ENCODE measurements around the gene LHFPL6.
"Not testable (repeated sequence)": the region's sequence is repeated elsewhere in the genome, so short reads cannot be mapped to it uniquely, and the experiment has no call there.

Gene LHFPL6

DNA sequence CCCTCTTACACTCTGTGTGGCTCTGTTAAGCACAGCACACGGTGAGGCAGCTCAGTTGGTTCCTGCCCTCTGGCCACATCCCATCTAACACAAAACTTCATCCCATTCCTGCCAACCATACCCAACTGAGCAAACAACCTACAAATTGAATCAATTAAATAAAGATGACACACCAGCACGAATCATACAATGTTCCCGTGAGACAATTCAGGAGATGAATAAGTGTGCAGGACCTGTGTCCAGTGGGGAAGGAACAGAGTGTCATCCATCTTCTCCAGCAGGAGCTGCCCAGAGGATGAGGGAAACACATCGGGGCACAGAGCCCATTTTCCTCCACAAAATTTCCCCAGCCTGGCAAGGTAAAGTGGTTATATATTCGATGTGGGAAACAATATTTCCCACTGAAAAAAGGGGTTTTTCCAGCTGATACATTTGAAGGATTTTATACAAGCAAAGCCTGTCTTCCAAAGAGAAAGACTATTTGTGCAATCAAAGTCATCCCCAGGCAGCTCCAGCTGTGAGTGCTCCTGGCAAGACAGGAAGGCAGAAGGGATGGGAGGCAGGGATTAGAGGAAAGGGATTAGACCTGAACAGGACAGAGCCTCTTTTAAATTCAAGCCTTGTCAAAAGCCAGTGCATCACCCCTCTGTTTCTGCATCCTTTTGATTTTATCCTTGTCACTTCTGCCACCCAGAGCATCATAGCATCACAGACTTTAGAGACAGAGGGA, 240.2 kb downstream of the LHFPL6 start:
- no peak for DNase-seq (ENCODE audit: low read depth in 2 of 3, low spot score in 2 of 3)

- no peak for DNase-seq (ENCODE audit: low read depth in 2 of 3, low spot score in 2 of 3)
Observed at GRCh38 chr13:39353988-39354387, 249.0 kb downstream of the LHFPL6 start.

DNA sequence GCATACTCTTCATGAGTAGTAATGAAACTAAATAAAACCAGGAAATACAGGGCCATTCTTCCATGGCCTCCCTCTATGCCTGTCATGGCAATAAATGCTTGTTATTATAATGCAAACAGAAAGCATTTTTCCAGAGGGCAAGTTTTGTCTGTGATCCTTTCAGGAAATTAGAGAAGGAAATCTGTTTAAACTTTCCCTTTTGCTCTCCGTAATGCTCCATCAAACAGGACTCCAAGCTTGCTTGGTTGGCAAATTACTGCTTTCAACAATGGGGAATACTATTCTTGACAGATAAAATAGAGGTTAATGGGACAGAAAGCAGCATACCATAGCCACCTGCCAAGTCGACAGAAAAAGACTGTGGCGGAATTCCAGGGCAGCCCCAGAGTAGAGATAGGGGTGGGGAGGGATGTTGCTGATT, 252.5 kb downstream of the LHFPL6 start:
- DNase-seq (ENCODE audit: low read depth in 2 of 3, low spot score in 2 of 3), result no peak

DNA sequence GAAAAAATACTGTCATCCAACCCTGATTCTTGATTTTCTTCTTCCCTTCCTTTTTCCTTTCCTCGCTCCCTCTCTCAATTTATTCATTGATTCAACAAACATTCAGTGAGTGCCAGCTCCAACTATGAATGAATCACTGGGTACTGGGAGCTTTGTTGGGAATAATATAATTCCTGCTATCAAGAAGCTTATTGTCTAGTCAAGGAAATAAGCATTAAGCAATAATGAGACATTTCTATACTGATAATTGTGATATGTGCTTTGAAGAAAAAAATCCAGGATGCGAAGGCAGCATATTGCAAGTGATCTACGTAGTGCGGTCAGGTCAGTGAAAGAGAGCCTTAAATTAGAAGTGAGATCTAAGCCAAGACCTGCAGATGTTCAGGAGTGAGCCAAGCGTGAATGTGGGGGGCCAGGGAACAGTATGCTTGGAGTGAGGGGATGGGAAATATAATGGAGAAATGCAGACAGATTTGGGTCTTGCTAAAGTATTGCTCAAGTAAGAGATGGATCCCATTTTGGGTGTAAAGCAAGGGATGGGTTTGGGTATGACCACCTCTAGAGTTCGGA, 253.5 kb downstream of the LHFPL6 start:
- DNase-seq (ENCODE audit: low read depth in 2 of 3, low spot score in 2 of 3), result no peak

GRCh38 chr13:39347926-39348901, 254.8 kb downstream of the LHFPL6 start:
- no peak for DNase-seq (ENCODE audit: low read depth in 2 of 3, low spot score in 2 of 3)

- DNase-seq (ENCODE audit: low read depth in 2 of 3, low spot score in 2 of 3), result no peak
Observed at GRCh38 chr13:39345982-39346381, 257.0 kb downstream of the LHFPL6 start.

GRCh38 chr13:39341251-39341650, 261.7 kb downstream of the LHFPL6 start:
- DNase-seq (ENCODE audit: low read depth in 2 of 3, low spot score in 2 of 3), result no peak

DNA sequence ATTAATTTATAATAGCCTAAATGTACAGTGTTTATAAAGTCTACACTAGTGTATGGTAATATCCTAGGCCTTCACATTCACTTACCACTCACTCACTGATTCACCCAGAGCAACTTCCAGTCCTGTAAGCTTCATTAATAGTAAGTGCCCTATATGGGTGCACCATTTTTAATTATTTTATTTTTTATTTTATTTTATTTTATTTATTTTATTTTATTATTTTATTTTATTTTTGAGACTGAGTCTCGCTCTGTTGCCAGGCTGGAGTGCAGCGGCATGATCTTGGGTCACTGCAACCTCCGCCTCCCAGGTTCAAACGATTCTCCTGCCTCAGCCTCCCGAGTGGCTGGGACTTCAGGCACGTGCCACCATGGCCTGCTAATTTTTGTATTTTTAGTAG, 264.9 kb downstream of the LHFPL6 start:
- DNase-seq (ENCODE audit: low read depth in 2 of 3, low spot score in 2 of 3), result not testable (repeated sequence)

DNA sequence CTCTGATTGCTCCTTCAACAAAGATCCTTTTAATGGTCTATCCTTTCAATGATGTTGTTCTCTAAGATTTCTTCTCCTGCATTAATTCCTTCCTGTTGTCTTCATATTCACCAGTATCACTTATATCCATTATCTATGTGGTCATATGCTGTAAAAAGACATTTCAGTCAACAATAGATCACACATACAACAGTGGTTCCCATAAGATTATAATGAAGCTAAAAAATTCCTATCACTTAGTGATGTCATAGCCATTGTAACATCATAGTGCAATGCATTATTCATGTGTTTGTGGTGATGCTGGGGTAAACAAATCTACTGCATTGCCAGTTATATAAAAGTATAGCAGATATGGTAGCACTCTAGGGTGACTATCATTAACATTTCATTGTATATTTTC, 266.1 kb downstream of the LHFPL6 start:
- DNase-seq (ENCODE audit: low read depth in 2 of 3, low spot score in 2 of 3), result no peak

DNA sequence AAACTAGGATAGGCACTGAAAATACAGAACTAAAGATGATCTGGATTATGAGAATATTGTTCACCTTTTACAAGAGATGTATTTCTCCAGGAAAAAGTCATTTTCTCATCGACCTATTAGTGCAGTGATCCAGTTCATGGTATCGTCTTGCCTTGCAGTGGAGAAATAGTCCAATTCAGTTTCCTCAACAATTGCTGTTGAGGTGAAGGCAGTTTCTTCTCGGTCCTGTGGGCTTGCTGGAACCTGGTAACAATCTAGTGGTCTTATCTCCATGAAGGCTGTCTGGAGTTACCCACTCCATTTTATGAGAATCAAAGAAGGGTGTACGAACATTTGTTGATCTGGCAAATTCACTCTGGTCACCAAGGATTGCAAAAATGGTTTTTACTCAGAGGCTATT, 266.8 kb downstream of the LHFPL6 start:
- no peak for DNase-seq (ENCODE audit: low read depth in 2 of 3, low spot score in 2 of 3)

- no peak for DNase-seq (ENCODE audit: low read depth in 2 of 3, low spot score in 2 of 3)
Observed at GRCh38 chr13:39335721-39336120, 267.3 kb downstream of the LHFPL6 start.

GRCh38 chr13:39330504-39330903, 272.5 kb downstream of the LHFPL6 start:
- no peak for DNase-seq (ENCODE audit: low read depth in 2 of 3, low spot score in 2 of 3)

GRCh38 chr13:39329182-39329639, 273.8 kb downstream of the LHFPL6 start:
- DNase-seq (ENCODE audit: low read depth in 2 of 3, low spot score in 2 of 3), result no peak

DNA sequence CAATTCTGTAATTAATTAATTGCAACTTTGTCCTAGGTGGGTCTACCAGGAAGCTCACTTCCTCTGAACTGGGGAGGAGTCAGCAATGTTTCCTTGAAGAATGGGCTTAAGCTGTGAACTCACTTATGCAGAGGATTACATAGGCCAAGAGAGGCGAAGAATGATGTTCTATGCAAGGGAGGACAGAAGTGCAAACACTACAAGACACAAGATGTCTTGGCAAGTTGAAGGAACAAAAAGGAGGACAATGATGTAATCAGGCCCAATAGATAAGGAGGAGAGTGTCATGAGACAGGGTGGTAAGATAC, 275.9 kb downstream of the LHFPL6 start:
- DNase-seq (ENCODE audit: low read depth in 2 of 3, low spot score in 2 of 3), result no peak

GRCh38 chr13:39326469-39327171, 276.4 kb downstream of the LHFPL6 start:
- DNase-seq (ENCODE audit: low read depth in 2 of 3, low spot score in 2 of 3), result no peak

DNA sequence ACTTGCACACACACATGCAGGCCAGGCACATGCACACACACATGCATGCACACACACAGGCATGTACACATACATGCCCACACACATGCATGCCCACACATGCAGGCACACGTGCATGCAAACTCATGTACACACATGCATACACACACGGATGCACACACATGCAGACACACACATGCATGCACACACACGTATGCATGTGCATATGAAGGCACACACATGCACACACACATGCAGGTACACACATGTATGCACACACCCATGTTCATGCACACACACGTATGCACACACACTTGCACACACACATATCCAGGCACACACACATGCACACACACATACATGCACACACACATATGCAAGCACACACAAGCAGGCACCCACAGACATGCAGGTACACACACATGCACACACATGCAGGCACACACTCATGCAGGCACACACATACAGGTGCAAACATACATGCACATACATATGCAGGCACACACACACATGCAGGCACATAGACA, 278.1 kb downstream of the LHFPL6 start:
- DNase-seq (ENCODE audit: low read depth in 2 of 3, low spot score in 2 of 3), result no peak

DNA sequence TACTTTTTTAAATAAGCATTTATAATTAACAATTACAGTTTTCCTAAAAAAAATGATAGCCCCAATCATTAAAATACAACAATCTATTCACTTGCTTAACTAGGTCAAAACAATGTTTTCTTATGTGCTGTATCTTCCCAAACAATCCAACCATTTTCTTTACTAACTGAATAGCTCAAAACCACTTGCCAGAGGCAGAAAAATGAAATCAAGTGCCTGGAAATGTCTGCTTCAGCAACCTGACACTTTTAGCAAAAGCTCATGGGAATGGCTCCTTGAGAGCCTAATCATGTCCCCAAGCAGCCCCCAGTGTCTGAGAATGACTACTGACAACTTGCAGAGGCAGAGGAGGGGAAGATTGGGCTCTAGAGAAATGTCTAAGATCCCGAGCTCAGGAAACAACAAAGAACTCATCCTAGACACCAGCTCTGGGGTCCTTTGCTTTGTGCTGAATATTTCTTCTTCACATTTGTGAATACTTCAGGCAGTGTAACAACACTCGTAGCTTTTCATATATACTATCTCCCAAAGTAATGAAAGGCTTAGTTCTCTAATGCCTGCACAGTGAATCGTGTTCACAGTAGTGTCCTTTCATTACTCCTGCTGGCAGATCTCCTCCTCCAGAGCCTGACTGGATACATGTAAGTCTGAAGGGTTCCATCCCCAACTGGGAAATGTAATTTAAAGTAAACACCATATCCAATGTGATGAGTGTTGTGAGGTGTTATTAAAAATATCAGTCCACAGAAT, 280.0 kb downstream of the LHFPL6 start:
- no peak for DNase-seq (ENCODE audit: low read depth in 2 of 3, low spot score in 2 of 3)

DNA sequence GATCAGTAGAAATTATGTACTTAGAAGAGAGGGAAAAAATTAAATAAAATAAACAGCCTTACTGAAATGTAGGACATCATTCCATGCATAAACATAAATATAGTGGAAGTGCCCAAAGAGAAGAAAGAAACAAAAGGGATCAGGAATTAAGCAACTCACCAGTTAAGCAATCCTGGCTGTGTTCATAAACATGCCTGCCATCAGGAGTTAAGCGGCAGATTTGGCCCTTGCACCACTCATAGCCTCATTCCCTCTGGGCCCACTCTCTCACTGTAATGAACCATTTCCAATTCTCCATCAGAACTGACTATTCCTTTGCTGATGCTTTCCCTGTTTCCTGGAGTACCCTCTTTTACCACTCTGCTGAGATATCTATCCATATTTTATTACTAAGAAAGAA, 281.4 kb downstream of the LHFPL6 start:
- DNase-seq (ENCODE audit: low read depth in 2 of 3, low spot score in 2 of 3), result no peak

GRCh38 chr13:39318161-39318560, 284.8 kb downstream of the LHFPL6 start:
- DNase-seq (ENCODE audit: low read depth in 2 of 3, low spot score in 2 of 3), result no peak

GRCh38 chr13:39317291-39317690, 285.7 kb downstream of the LHFPL6 start:
- DNase-seq (ENCODE audit: low read depth in 2 of 3, low spot score in 2 of 3), result no peak
